H9 (cell line): ENCODE measurements around the gene SMYD2. TPM values are rescaled to one million over a fixed set of nuclear protein-coding genes. Genes with fewer than 3 reads are reported as not detected.

Experiments
- DNase-seq: peaks from one replicate; pipeline ENCODE4 v3.0.0-alpha.2; 2017
- H2AFZ ChIP-seq: one replicate; pipeline ENCODE4 v1.6.1; 2013; ENCODE audit warnings: mild to moderate bottlenecking, low read length, control low read depth, moderate library complexity
- H2AK5ac ChIP-seq: 2 replicates; pipeline ENCODE4 v1.6.1; 2013; ENCODE audit warnings: low read length, control low read depth, mixed read lengths; ENCODE audit not compliant: insufficient read length
- H2BK120ac ChIP-seq: one replicate; pipeline ENCODE4 v1.6.1; 2013; ENCODE audit warnings: low read depth, mild to moderate bottlenecking, low read length, control low read depth, inconsistent platforms; ENCODE audit not compliant: poor library complexity, severe bottlenecking
- H2BK12ac ChIP-seq: 2 replicates; pipeline ENCODE4 v1.6.1; 2013; ENCODE audit warnings: low read length, control low read depth, mixed read lengths, low read depth; ENCODE audit not compliant: insufficient read length
- H2BK15ac ChIP-seq: 2 replicates; pipeline ENCODE4 v1.6.1; 2013; ENCODE audit warnings: low read depth, low read length, control low read depth
- H2BK20ac ChIP-seq: one replicate; pipeline ENCODE4 v1.6.1; 2013; ENCODE audit warnings: low read depth, mild to moderate bottlenecking, low read length, control low read depth, inconsistent platforms; ENCODE audit not compliant: poor library complexity, severe bottlenecking
- H2BK5ac ChIP-seq: 2 replicates; pipeline ENCODE4 v1.6.1; 2013; ENCODE audit warnings: low read length, control low read depth, mixed read lengths; ENCODE audit not compliant: insufficient read length
- H3K14ac ChIP-seq: 2 replicates; pipeline ENCODE4 v1.6.1; 2013; ENCODE audit warnings: low read length, control low read depth; ENCODE audit not compliant: insufficient read depth
- H3K18ac ChIP-seq: 2 replicates; pipeline ENCODE4 v1.6.1; 2013; ENCODE audit warnings: low read depth, mild to moderate bottlenecking, mixed read lengths, low read length, control low read depth; ENCODE audit not compliant: insufficient read length
- H3K23ac ChIP-seq: 2 replicates; pipeline ENCODE4 v1.6.1; 2013; ENCODE audit warnings: low read length, control low read depth, mixed read lengths, low read depth; ENCODE audit not compliant: insufficient read length
- H3K23me2 ChIP-seq: 2 replicates; pipeline ENCODE4 v1.6.1; 2013; ENCODE audit warnings: low read depth, mild to moderate bottlenecking, mixed read lengths, low read length, control low read depth; ENCODE audit not compliant: insufficient read length, poor library complexity, severe bottlenecking
- H3K27ac ChIP-seq: 2 replicates; pipeline ENCODE4 v1.5.1; 2013; ENCODE audit warnings: low read length, control low read depth, mixed read lengths, low read depth; ENCODE audit not compliant: insufficient read length
- H3K27me3 ChIP-seq: 2 replicates; pipeline ENCODE4 v1.6.1; 2013; ENCODE audit warnings: low read length, control low read depth, inconsistent platforms; ENCODE audit not compliant: insufficient read depth
- H3K4ac ChIP-seq: 2 replicates; pipeline ENCODE4 v1.6.1; 2013; ENCODE audit warnings: low read depth, mild to moderate bottlenecking, control low read depth, inconsistent platforms, low read length, moderate library complexity
- H3K4me1 ChIP-seq: 2 replicates; pipeline ENCODE4 v1.6.1; 2013; ENCODE audit warnings: low read length, control low read depth, inconsistent platforms; ENCODE audit not compliant: insufficient read depth
- H3K4me2 ChIP-seq: 2 replicates; pipeline ENCODE4 v1.6.1; 2013; ENCODE audit warnings: low read length, control low read depth, mixed read lengths; ENCODE audit not compliant: insufficient read length, insufficient read depth
- H3K56ac ChIP-seq: 2 replicates; pipeline ENCODE4 v1.6.1; 2013; ENCODE audit warnings: low read depth, mild to moderate bottlenecking, mixed read lengths, low read length, control low read depth; ENCODE audit not compliant: insufficient read length
- H3K79me1 ChIP-seq: 2 replicates; pipeline ENCODE4 v1.6.1; 2013; ENCODE audit warnings: low read depth, mild to moderate bottlenecking, moderate library complexity, low read length, control low read depth, inconsistent platforms; ENCODE audit not compliant: insufficient read depth, poor library complexity, severe bottlenecking
- H3K79me2 ChIP-seq: 2 replicates; pipeline ENCODE4 v1.6.1; 2013; ENCODE audit warnings: low read length, control low read depth, inconsistent platforms; ENCODE audit not compliant: insufficient read depth
- H3K9ac ChIP-seq: 2 replicates; pipeline ENCODE4 v1.6.1; 2013; ENCODE audit warnings: low read length, control low read depth, mixed read lengths; ENCODE audit not compliant: insufficient read length; ENCODE audit errors: extremely low read depth
- H3K9me3 ChIP-seq: one replicate; pipeline ENCODE4 v1.6.1; 2013; ENCODE audit warnings: low read depth, low read length, inconsistent platforms; ENCODE audit not compliant: control insufficient read depth
- H3T11ph ChIP-seq: one replicate; pipeline ENCODE4 v1.6.1; 2013; ENCODE audit warnings: mild to moderate bottlenecking, low read length, control low read depth, inconsistent platforms
- H4K20me1 ChIP-seq: one replicate; pipeline ENCODE4 v1.6.1; 2013; ENCODE audit not compliant: control insufficient read depth, insufficient read length, insufficient read depth
- H4K5ac ChIP-seq: 2 replicates; pipeline ENCODE4 v1.6.1; 2013; ENCODE audit warnings: low read depth, mild to moderate bottlenecking, mixed read lengths, low read length, control low read depth; ENCODE audit not compliant: insufficient read length
- H4K8ac ChIP-seq: replicated peaks from 2 replicates; pipeline ENCODE4 v1.6.1; 2013; ENCODE audit warnings: low read length, control low read depth, mixed read lengths, low read depth; ENCODE audit not compliant: insufficient read length
- H4K91ac ChIP-seq: 2 replicates; pipeline ENCODE4 v1.6.1; 2013; ENCODE audit warnings: low read depth, mild to moderate bottlenecking, moderate library complexity, mixed read lengths, low read length, control low read depth; ENCODE audit not compliant: insufficient read length
- H3K27ac Mint-ChIP-seq, 3 experiments: 2 replicates in 2 of 3; 3 replicates in 1 of 3; pipeline ENCODE4 v1.8.0; 2020 to 2021; ENCODE audit warnings: mixed read lengths in 3 of 3, mild to moderate bottlenecking in 1 of 3, moderate library complexity in 1 of 3
- H3K27me3 Mint-ChIP-seq: 2 replicates; pipeline ENCODE4 v1.8.0; 2021; ENCODE audit warnings: low read depth, mild to moderate bottlenecking, moderate library complexity, mixed read lengths
- H3K36me3 Mint-ChIP-seq, 3 experiments: 2 replicates in 2 of 3; 3 replicates in 1 of 3; pipeline ENCODE4 v1.8.0; 2020 to 2021; ENCODE audit warnings: low read depth in 3 of 3, mixed read lengths in 3 of 3; ENCODE audit not compliant: insufficient read depth in 1 of 3
- H3K4me1 Mint-ChIP-seq, 2 experiments: 2 replicates each; pipeline ENCODE4 v1.8.0; 2020; ENCODE audit warnings: mixed read lengths in 2 of 2
- H3K4me3 Mint-ChIP-seq, 2 experiments: 2 replicates in 1 of 2; 3 replicates in 1 of 2; pipeline ENCODE4 v1.8.0; 2020 to 2021; ENCODE audit warnings: mild to moderate bottlenecking in 2 of 2, mixed read lengths in 2 of 2, moderate library complexity in 1 of 2
- H3K9me3 Mint-ChIP-seq, 2 experiments: 2 replicates in 1 of 2; 3 replicates in 1 of 2; pipeline ENCODE4 v1.8.0; 2020; ENCODE audit warnings: mild to moderate bottlenecking in 2 of 2, mixed read lengths in 2 of 2, moderate library complexity in 1 of 2
- CTCF ChIP-seq: fragments of 200-600 bp; sonication (generic); conservative IDR thresholded peaks from 3 replicates; pipeline ENCODE4 v1.8.0; 2021; ENCODE audit warnings: antibody characterized with exemption, mild to moderate bottlenecking
- WGBS: extraction: QIAGEN DNeasy Blood & Tissue Kit; methylation state at CpG from one replicate; pipeline ENCODE4 v1.1.7; 2013; ENCODE audit warnings: missing lambda C conversion rate, low lambda C conversion rate, mixed read lengths; ENCODE audit not compliant: insufficient read length; ENCODE audit errors: extremely low coverage; 5-methylcytosine and 5-hydroxymethylcytosine counted together
- total RNA-seq: library from RNA; stranded (reverse); gene quantifications from 2 replicates; pipeline ENCODE4 v1.2.1, GENCODE V29; 2021

SMYD2 gene
- total RNA-seq, 1 experiment from 2014 or later, result 10.9 TPM

GRCh38 chr1:214241060-214241459, 39.9 kb upstream of the SMYD2 start:
- Histone ChIP-seq H3T11ph (no peak overlapping the region), H3K4ac (no peak overlapping the region), H4K5ac (no peak overlapping the region), H3K56ac (no peak overlapping the region), H3K9me3 (no peaks in the 10 kb centered on the region), H3K23me2 (no peaks in the 10 kb centered on the region), H3K79me1 (no peaks in the 10 kb centered on the region), H4K91ac (no peak overlapping the region), H2BK12ac (no peak overlapping the region), H3K27ac (no peak overlapping the region), H2AFZ (no peak overlapping the region), H3K4me2 (no peak overlapping the region), H3K4me1 (no peaks in the 10 kb centered on the region), H3K27me3 (no peaks in the 10 kb centered on the region), H2BK5ac (no peak overlapping the region), H4K8ac (no peak overlapping the region), H3K14ac (no peak overlapping the region), H2BK20ac (no peak overlapping the region), H3K9ac (no peak overlapping the region), H2BK15ac (no peak overlapping the region), H2BK120ac (no peak overlapping the region), H2AK5ac (no peak overlapping the region), H4K20me1 (no peaks in the 10 kb centered on the region), H3K79me2 (no peaks in the 10 kb centered on the region), H3K23ac (no peak overlapping the region), H3K18ac (no peak overlapping the region)
- no peak overlapping the region for H3K4me3 Mint-ChIP-seq
- no peaks in the 10 kb centered on the region for H3K9me3 Mint-ChIP-seq
- H3K27me3 Mint-ChIP-seq, result peaks cover 2% of the 10 kb centered on the region; the same call in 1 of the 2 replicates
- H3K4me1 Mint-ChIP-seq, result no peaks in the 10 kb centered on the region; a peak in 1 of 4 replicates
- no peak for DNase-seq
- no peaks in the 10 kb centered on the region; a peak in 1 of 7 replicates for H3K36me3 Mint-ChIP-seq
- H3K27ac Mint-ChIP-seq, result no peak overlapping the region
- WGBS, result no CpG with 5 or more reads among the region's 7 CpGs
- TF ChIP-seq CTCF, result no peak
